Measurements from ENCODE around the gene ARL6IP1. TPM values are rescaled to one million over a fixed set of nuclear protein-coding genes. Genes with fewer than 3 reads are reported as not detected.
"Not testable (repeated sequence)": the region's sequence is repeated elsewhere in the genome, so short reads cannot be mapped to it uniquely, and the experiment has no call there.

ARL6IP1 gene
- total and polyA plus RNA-seq, 2 of the 13 experiments (the other 11 are each of a cell fraction or from before 2014, with no cell fraction given): 263 to 373 TPM

DNA sequence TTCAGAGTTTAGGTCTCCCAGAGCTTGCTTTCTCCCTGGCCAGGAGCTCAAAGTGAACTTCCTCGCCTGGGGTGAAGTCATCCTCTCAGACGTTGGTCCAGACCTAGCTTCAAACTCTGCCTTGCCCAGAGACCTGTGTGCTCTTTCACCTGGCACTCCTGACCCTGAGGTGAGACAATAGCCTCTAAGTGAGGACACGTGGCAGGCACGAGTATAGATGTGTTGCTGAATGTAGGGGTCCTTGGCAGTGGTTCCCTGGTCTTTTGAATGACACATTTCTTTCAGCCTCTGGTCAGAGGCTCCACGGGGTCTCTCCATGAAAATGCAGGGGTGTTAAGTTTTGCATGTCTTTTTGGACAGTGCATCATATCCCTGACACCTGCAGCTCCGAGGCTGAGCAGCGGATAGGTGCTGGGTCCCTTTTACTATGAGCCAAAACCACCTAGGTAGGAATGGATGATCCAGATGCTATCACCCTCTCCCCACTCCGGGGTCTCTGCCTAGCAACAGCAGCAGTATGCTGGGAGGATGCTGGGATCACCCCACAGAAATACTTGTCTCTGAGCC lies 20.8 kb downstream of the ARL6IP1 start:
- in situ Hi-C loops (cut with HindIII; ENCODE audit: extremely low pct_ligation_motif_present, low pct_unique_long_range_greater_than_20kb); H3K9me3 ChIP-seq (ENCODE audit: low read length); H3K4me2 ChIP-seq (ENCODE audit: low read depth, low read length); POLR2A ChIA-PET; H3K27me3 ChIP-seq (ENCODE audit: control insufficient read depth in 1 of 2, insufficient read depth in 2 of 2, low read length in 2 of 2); intact Hi-C loops (cut with micrococcal nuclease; ENCODE audit: unreplicated experiment); H2AFZ ChIP-seq (ENCODE audit: low read length); FAIRE-seq; H3K4me3 ChIP-seq (replicated peaks in 1 of 3; ENCODE audit: insufficient read depth in 1 of 3, low read depth in 2 of 3, low read length in 3 of 3); DNase-seq (ENCODE audit: low spot score); H3K9ac ChIP-seq (ENCODE audit: insufficient read depth, low read depth, low read length); H3K27ac ChIP-seq (ENCODE audit: extremely low read length, insufficient read depth, low read length); BruUV-seq (replicated peaks); CTCF ChIA-PET (ENCODE audit: low intra/inter-chr PET ratio, low total read pairs): not testable (repeated sequence)
- H4K20me1 ChIP-seq (ENCODE audit: insufficient read depth, low read length): peaks cover 31% of the 10 kb centered on the region
- H3K4me1 ChIP-seq (ENCODE audit: insufficient read depth, low read length): peaks cover 19% of the 10 kb centered on the region
- peaks cover 26% of the 10 kb centered on the region for H3K79me2 ChIP-seq (ENCODE audit: insufficient read depth, low read length)
- H3K36me3 ChIP-seq (replicated peaks in 1 of 2; ENCODE audit: control insufficient read depth in 1 of 2, insufficient read depth in 2 of 2, low read length in 2 of 2): peaks cover 23 to 32% of the 10 kb centered on the region in 2 experiments
- ATAC-seq: peak; percentile 46
- TF ChIP-seq RBM22 (optimal IDR thresholded peaks at IDR 0.05; ENCODE audit: low read length) (peak; percentile 73), PAF1 (CRISPR knock-in tag; IDR thresholded peaks at IDR 0.05) (peak; percentile 75; the same call in 1 of the 2 replicates)
- 80% methylated on average over 8 of the region's 8 CpGs for WGBS (ENCODE audit: low lambda C conversion rate)

DNA sequence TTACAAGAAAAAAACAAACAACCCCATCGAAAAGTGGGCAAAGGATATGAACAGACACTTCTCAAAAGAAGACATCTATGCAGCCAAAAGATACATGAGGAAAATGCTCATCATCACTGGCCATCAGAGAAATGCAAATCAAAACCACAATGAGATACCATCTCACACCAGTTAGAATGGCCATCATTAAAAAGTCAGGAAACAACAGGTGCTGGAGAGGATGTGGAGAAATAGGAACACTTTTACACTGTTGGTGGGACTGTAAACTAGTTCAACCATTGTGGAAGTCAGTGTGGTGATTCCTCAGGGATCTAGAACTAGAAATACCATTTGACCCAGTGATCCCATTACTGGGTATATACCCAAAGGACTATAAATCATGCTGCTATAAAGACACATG lies 23.7 kb downstream of the ARL6IP1 start:
- BruUV-seq (replicated peaks); H3K4me1 ChIP-seq (ENCODE audit: insufficient read depth, low read length); CTCF ChIA-PET (ENCODE audit: low intra/inter-chr PET ratio, low total read pairs); FAIRE-seq; POLR2A ChIA-PET; H3K4me3 ChIP-seq (replicated peaks in 1 of 3; ENCODE audit: insufficient read depth in 1 of 3, low read depth in 2 of 3, low read length in 3 of 3); H3K9me3 ChIP-seq (ENCODE audit: low read length); H4K20me1 ChIP-seq (ENCODE audit: insufficient read depth, low read length); H3K79me2 ChIP-seq (ENCODE audit: insufficient read depth, low read length); H3K4me2 ChIP-seq (ENCODE audit: low read depth, low read length); H2AFZ ChIP-seq (ENCODE audit: low read length); in situ Hi-C loops (cut with HindIII; ENCODE audit: extremely low pct_ligation_motif_present, low pct_unique_long_range_greater_than_20kb); H3K27ac ChIP-seq (ENCODE audit: extremely low read length, insufficient read depth, low read length); DNase-seq (ENCODE audit: low spot score); intact Hi-C loops (cut with micrococcal nuclease; ENCODE audit: unreplicated experiment); H3K36me3 ChIP-seq (replicated peaks in 1 of 2; ENCODE audit: control insufficient read depth in 1 of 2, insufficient read depth in 2 of 2, low read length in 2 of 2); H3K27me3 ChIP-seq (ENCODE audit: control insufficient read depth in 1 of 2, insufficient read depth in 2 of 2, low read length in 2 of 2); H3K9ac ChIP-seq (ENCODE audit: insufficient read depth, low read depth, low read length); ATAC-seq: not testable (repeated sequence)
- 96% methylated on average over 1 of the region's 1 CpG for WGBS (ENCODE audit: low lambda C conversion rate)
